ENCODE data around the gene MYT1. TPM values are rescaled to one million over a fixed set of nuclear protein-coding genes. Genes with fewer than 3 reads are reported as not detected.
"Not testable (repeated sequence)": the region's sequence is repeated elsewhere in the genome, so short reads cannot be mapped to it uniquely, and the experiment has no call there.

The MYT1 gene
- polyA plus RNA-seq, 1 experiment: not detected

GRCh38 chr20:64186071-64186598, 21.9 kb downstream of the MYT1 start:
- TF ChIP-seq CTCF (IDR thresholded peaks at IDR 0.05; ENCODE audit: insufficient read depth, low read depth, low read length): no peak
- DNase-seq (ENCODE audit: low read depth): no peak
- ChIA-PET CTCF (no interaction called here), POLR2A (no interaction called here)
- Histone ChIP-seq H3K27me3 (ENCODE audit: control insufficient read depth, insufficient read depth, low read length) (no peaks in the 10 kb centered on the region; the same call in none of the 2 replicates), H3K36me3 (ENCODE audit: control insufficient read depth, insufficient read depth, low read length) (no peaks in the 10 kb centered on the region), H3K4me3 (ENCODE audit: low read depth, low read length) (no peak overlapping the region)

- CTCF ChIA-PET; H3K36me3 ChIP-seq (ENCODE audit: control insufficient read depth, insufficient read depth, low read length); DNase-seq (ENCODE audit: low read depth); POLR2A ChIA-PET; H3K27me3 ChIP-seq (ENCODE audit: control insufficient read depth, insufficient read depth, low read length); H3K4me3 ChIP-seq (ENCODE audit: low read depth, low read length): not testable (repeated sequence)
Observed at GRCh38 chr20:64187213-64187612, 23.0 kb downstream of the MYT1 start.

GRCh38 chr20:64188091-64188490, 23.8 kb downstream of the MYT1 start:
- no peak for DNase-seq (ENCODE audit: low read depth)
- peaks cover 1% of the 10 kb centered on the region; the same call in 1 of the 2 replicates for H3K27me3 ChIP-seq (ENCODE audit: control insufficient read depth, insufficient read depth, low read length)
- no peak overlapping the region for H3K4me3 ChIP-seq (ENCODE audit: low read depth, low read length)
- TF ChIP-seq CTCF (IDR thresholded peaks at IDR 0.05; ENCODE audit: insufficient read depth, low read depth, low read length): no peak
- POLR2A ChIA-PET: no interaction called here
- no peaks in the 10 kb centered on the region for H3K36me3 ChIP-seq (ENCODE audit: control insufficient read depth, insufficient read depth, low read length)
- CTCF ChIA-PET: no interaction called here

- no peak for TF ChIP-seq CTCF (IDR thresholded peaks at IDR 0.05; ENCODE audit: insufficient read depth, low read depth, low read length)
- DNase-seq (ENCODE audit: low read depth): no peak
- ChIA-PET CTCF (no interaction called here), POLR2A (no interaction called here)
- Histone ChIP-seq H3K27me3 (ENCODE audit: control insufficient read depth, insufficient read depth, low read length) (peaks cover 1% of the 10 kb centered on the region; the same call in 1 of the 2 replicates), H3K36me3 (ENCODE audit: control insufficient read depth, insufficient read depth, low read length) (no peaks in the 10 kb centered on the region), H3K4me3 (ENCODE audit: low read depth, low read length) (no peak overlapping the region)
Observed at GRCh38 chr20:64188682-64189529, 24.7 kb downstream of the MYT1 start.

- no peak for DNase-seq (ENCODE audit: low read depth)
- POLR2A ChIA-PET: no interaction called here
- no peaks in the 10 kb centered on the region for H3K36me3 ChIP-seq (ENCODE audit: control insufficient read depth, insufficient read depth, low read length)
- TF ChIP-seq CTCF (IDR thresholded peaks at IDR 0.05; ENCODE audit: insufficient read depth, low read depth, low read length): no peak
- CTCF ChIA-PET: no interaction called here
- H3K4me3 ChIP-seq (ENCODE audit: low read depth, low read length): no peak overlapping the region
- peaks cover 1% of the 10 kb centered on the region; the same call in 1 of the 2 replicates for H3K27me3 ChIP-seq (ENCODE audit: control insufficient read depth, insufficient read depth, low read length)
Observed at GRCh38 chr20:64189530-64189966, 25.3 kb downstream of the MYT1 start.
